ENCODE data around the gene BPIFB2. TPM values are rescaled to one million over a fixed set of nuclear protein-coding genes. Genes with fewer than 3 reads are reported as not detected.
"Not testable (repeated sequence)": the region's sequence is repeated elsewhere in the genome, so short reads cannot be mapped to it uniquely, and the experiment has no call there.

The BPIFB2 gene
- total RNA-seq, result 0.31 TPM

- DNase-seq, result no peak
These were observed at the start of gene BPIFB2 for GRCh38 chr20:33007376-33008335. Gene BPIFB2, plus strand, starts transcription at chr20:33007704. Its CDS starts 871 bp downstream, at chr20:33008575.

- DNase-seq, result no peak
These were observed 48.9 kb upstream of the BPIFB2 start for GRCh38 chr20:32958574-32958973.

- DNase-seq, result no peak
These were observed 47.9 kb upstream of the BPIFB2 start for GRCh38 chr20:32959351-32960221.

- DNase-seq, result no peak
These were observed 47.3 kb upstream of the BPIFB2 start for GRCh38 chr20:32960222-32960518.

- DNase-seq, result no peak
These were observed 46.4 kb upstream of the BPIFB2 start for GRCh38 chr20:32960849-32961731.

- no peak for DNase-seq
These were observed 45.5 kb upstream of the BPIFB2 start for GRCh38 chr20:32962053-32962452.

GRCh38 chr20:32962646-32963045, 44.9 kb upstream of the BPIFB2 start:
- not testable (repeated sequence) for DNase-seq

- DNase-seq, result no peak
These were observed 44.3 kb upstream of the BPIFB2 start for GRCh38 chr20:32963176-32963575.

- DNase-seq, result no peak
These were observed 42.9 kb upstream of the BPIFB2 start for GRCh38 chr20:32964575-32964974.

GRCh38 chr20:32965115-32965514, 42.4 kb upstream of the BPIFB2 start:
- no peak for DNase-seq

- no peak for DNase-seq
These were observed 41.7 kb upstream of the BPIFB2 start for GRCh38 chr20:32965581-32966373.

GRCh38 chr20:32966382-32966781, 41.1 kb upstream of the BPIFB2 start:
- DNase-seq, result no peak

- DNase-seq, result no peak
These were observed 40.4 kb upstream of the BPIFB2 start for GRCh38 chr20:32966881-32967781.

- no peak for DNase-seq
These were observed 39.5 kb upstream of the BPIFB2 start for GRCh38 chr20:32967961-32968457.

GRCh38 chr20:32968478-32969241, 38.8 kb upstream of the BPIFB2 start:
- no peak for DNase-seq

- no peak for DNase-seq
These were observed 38.0 kb upstream of the BPIFB2 start for GRCh38 chr20:32969356-32970114.

GRCh38 chr20:32970115-32970972, 37.2 kb upstream of the BPIFB2 start:
- DNase-seq, result no peak

- DNase-seq, result no peak
These were observed 36.6 kb upstream of the BPIFB2 start for GRCh38 chr20:32970973-32971300.
